Thyroid gland (tissue), 4 donors: ENCODE measurements around the gene SIM2. TPM values are rescaled to one million over a fixed set of nuclear protein-coding genes. Genes with fewer than 3 reads are reported as not detected.
"Not testable (repeated sequence)": the region's sequence is repeated elsewhere in the genome, so short reads cannot be mapped to it uniquely, and the experiment has no call there.

ENCODE experiments used
- DNase-seq, 2 donors: peaks; one replicate each; pipeline ENCODE4 v3.0.0-alpha.2; 2019
- H3K27ac ChIP-seq, 3 donors: fragments of 200-600 bp; sonication (generic); 1 replicate in 2 of 3; 2 replicates in 1 of 3; pipeline ENCODE4 v1.5.1; 2016 to 2019; ENCODE audit warnings: mild to moderate bottlenecking in 1 of 3, moderate library complexity in 1 of 3
- H3K27me3 ChIP-seq: fragments of 200-600 bp; sonication (generic); one replicate; pipeline ENCODE4 v1.5.1; 2019
- H3K36me3 ChIP-seq, 2 donors: fragments of 200-600 bp; sonication (generic); one replicate each; pipeline ENCODE4 v1.5.1; 2016 to 2019
- H3K4me1 ChIP-seq, 2 donors: fragments of 200-600 bp; sonication (generic); one replicate each; pipeline ENCODE4 v1.5.1; 2017 to 2019
- H3K4me3 ChIP-seq, 3 donors: fragments of 200-600 bp; sonication (generic); replicated peaks in 1 of 3; 1 replicate in 2 of 3; 2 replicates in 1 of 3; pipeline ENCODE4 v1.5.1; 2016; ENCODE audit warnings: mild to moderate bottlenecking in 1 of 3
- H3K9me3 ChIP-seq: fragments of 200-600 bp; sonication (generic); one replicate; pipeline ENCODE4 v1.5.1; 2017
- POLR2A ChIP-seq, 2 donors: fragments of 450-650 bp; IDR thresholded peaks; one replicate each; pipeline ENCODE4 v1.6.1; 2017; ENCODE audit warnings: antibody characterized with exemption in 2 of 2, mild to moderate bottlenecking in 2 of 2, moderate library complexity in 1 of 2
- WGBS, 2 donors: methylation state at CpG; one replicate each; pipeline ENCODE4 v1.1.5; 2017; 5-methylcytosine and 5-hydroxymethylcytosine counted together
- intact Hi-C: fragments of 100-400 bp; cut with DNase I; formaldehyde crosslinking; loops from one replicate; pipeline ENCODE4 v1.15.1; 2023
- total RNA-seq, 4 donors: library from RNA; depleted of rRNA; stranded (reverse); fragments of >200 nt; gene quantifications; one replicate each; pipeline ENCODE4 v1.2.3, GENCODE V29; 2016
- TF ChIP-seq, protein P1 (sequence below), 6 experiments: fragments of 200-600 bp in 3 of 6; fragments of 450-650 bp in 3 of 6; sonication (generic) in 3 of 6; IDR thresholded peaks; one replicate each; pipeline ENCODE4 v1.5.1; 2016 to 2019; ENCODE audit warnings: antibody characterized with exemption in 6 of 6, mild to moderate bottlenecking in 2 of 6, inconsistent platforms in 1 of 6, moderate library complexity in 1 of 6

The SIM2 gene
- total RNA-seq, 4 donors from 2014 or later, result not detected

- no peaks in the 10 kb centered on the region for H3K9me3 ChIP-seq
- H3K36me3 ChIP-seq, result no peaks in the 10 kb centered on the region
- H3K27me3 ChIP-seq, result no peaks in the 10 kb centered on the region
- H3K4me1 ChIP-seq, result no peaks in the 10 kb centered on the region
- H3K4me3 ChIP-seq, result no peak overlapping the region
- no peak for TF ChIP-seq POLR2A (IDR thresholded peaks at IDR 0.05)
- TF ChIP-seq, protein P1, sequence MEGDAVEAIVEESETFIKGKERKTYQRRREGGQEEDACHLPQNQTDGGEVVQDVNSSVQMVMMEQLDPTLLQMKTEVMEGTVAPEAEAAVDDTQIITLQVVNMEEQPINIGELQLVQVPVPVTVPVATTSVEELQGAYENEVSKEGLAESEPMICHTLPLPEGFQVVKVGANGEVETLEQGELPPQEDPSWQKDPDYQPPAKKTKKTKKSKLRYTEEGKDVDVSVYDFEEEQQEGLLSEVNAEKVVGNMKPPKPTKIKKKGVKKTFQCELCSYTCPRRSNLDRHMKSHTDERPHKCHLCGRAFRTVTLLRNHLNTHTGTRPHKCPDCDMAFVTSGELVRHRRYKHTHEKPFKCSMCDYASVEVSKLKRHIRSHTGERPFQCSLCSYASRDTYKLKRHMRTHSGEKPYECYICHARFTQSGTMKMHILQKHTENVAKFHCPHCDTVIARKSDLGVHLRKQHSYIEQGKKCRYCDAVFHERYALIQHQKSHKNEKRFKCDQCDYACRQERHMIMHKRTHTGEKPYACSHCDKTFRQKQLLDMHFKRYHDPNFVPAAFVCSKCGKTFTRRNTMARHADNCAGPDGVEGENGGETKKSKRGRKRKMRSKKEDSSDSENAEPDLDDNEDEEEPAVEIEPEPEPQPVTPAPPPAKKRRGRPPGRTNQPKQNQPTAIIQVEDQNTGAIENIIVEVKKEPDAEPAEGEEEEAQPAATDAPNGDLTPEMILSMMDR (IDR thresholded peaks at IDR 0.05), result no peak
- intact Hi-C loops, result no loop called here
- DNase-seq, result no peak
- H3K27ac ChIP-seq, result no peak overlapping the region
- 73 to 81% methylated on average over 8 to 9 of the region's 9 CpGs for WGBS, 2 donors
These were observed 30.2 kb upstream of the SIM2 start for GRCh38 chr21:36668713-36669112.

GRCh38 chr21:36671836-36672235 lies 27.1 kb upstream of the SIM2 start:
- intact Hi-C loops, result no loop called here
- TF ChIP-seq, protein P1 (IDR thresholded peaks at IDR 0.05), result no peak
- no peak for TF ChIP-seq POLR2A (IDR thresholded peaks at IDR 0.05)
- Histone ChIP-seq H3K27me3 (no peaks in the 10 kb centered on the region), H3K4me1 (no peaks in the 10 kb centered on the region), H3K4me3 (no peak overlapping the region), H3K9me3 (no peaks in the 10 kb centered on the region), H3K36me3 (no peaks in the 10 kb centered on the region), H3K27ac (no peak overlapping the region)
- DNase-seq, result no peak
- WGBS, 2 donors, result 81 to 83% methylated on average over 2 of the region's 2 CpGs

DNA sequence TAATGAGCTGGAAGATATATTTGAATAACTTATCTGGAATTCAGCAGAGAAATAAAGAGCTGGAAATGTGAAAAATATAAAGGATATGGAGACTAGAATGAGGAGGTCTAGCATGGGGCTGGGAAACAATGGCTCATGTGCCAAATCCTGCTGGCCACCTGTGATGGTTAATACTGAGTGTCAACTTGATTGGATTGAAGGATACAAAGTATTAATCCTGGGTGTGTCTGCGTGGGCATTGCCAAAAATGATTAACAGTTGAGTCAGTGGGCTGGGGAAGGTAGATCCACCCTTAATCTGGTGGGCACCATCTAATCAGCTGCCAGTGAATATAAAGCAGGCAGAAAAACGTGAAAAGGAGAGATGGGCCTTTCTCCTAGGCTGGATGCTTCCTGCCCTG lies 26.6 kb upstream of the SIM2 start:
- H3K27me3 ChIP-seq, H3K4me1 ChIP-seq, H3K36me3 ChIP-seq, intact Hi-C loops, H3K27ac ChIP-seq, H3K4me3 ChIP-seq, DNase-seq, H3K9me3 ChIP-seq: not testable (repeated sequence)
- 74 to 86% methylated on average over 2 of the region's 2 CpGs for WGBS, 2 donors

GRCh38 chr21:36672737-36673136 lies 26.2 kb upstream of the SIM2 start:
- DNase-seq, result no peak
- intact Hi-C loops, result no loop called here
- H3K9me3 ChIP-seq, result no peaks in the 10 kb centered on the region
- no peaks in the 10 kb centered on the region for H3K27me3 ChIP-seq
- 89 to 92% methylated on average over 5 of the region's 5 CpGs for WGBS, 2 donors
- H3K4me1 ChIP-seq, result no peaks in the 10 kb centered on the region
- H3K4me3 ChIP-seq, result no peak overlapping the region
- no peak overlapping the region for H3K27ac ChIP-seq
- no peak for TF ChIP-seq POLR2A (IDR thresholded peaks at IDR 0.05)
- TF ChIP-seq, protein P1 (IDR thresholded peaks at IDR 0.05), result no peak
- no peaks in the 10 kb centered on the region for H3K36me3 ChIP-seq

DNA sequence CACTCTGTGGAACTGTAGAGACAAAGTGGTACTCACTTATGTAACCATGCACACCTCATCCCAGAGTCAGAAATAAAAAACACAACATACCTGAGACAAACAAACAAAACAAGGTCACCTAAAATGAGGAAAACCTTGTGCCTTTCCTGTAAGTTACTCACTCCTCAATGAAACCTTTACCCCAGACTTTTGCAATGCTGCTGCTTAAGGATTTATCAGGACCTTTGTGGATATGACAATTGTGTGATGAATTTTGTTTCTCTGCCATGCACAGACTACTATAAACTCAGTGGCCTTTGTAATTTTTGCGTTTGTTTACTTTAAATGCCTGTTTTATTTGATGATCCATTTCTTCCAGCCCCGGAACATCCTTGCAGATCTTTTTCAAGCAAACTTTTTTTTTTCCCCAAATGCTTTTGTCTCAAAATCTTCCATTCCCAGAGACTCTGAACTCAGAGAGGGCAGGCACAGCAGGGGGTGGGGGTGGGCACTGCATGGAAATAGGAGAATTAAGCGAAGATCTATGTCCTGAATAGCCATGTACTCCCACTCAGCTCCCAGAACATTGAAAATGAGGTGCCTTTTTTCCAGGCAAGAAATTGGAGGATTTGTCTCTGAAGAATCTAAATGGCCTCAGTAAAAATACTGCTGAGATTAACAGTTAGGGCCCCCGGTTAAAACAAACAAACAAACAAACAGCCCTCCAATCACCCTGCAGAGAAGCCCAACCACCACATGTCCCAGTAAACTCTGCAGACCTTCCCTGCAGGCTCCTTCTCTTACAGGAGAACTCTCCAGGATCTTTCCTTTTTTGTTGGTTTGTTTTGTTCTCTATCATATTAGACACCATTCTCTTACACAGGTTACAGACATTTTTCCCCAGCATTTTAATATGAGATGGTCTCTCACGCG lies 22.6 kb upstream of the SIM2 start:
- 58 to 67% methylated on average over 6 of the region's 6 CpGs for WGBS, 2 donors
- no peak for TF ChIP-seq POLR2A (IDR thresholded peaks at IDR 0.05)
- TF ChIP-seq, protein P1 (IDR thresholded peaks at IDR 0.05), result no peak
- no peak overlapping the region for H3K27ac ChIP-seq
- no peaks in the 10 kb centered on the region for H3K4me1 ChIP-seq
- no peaks in the 10 kb centered on the region for H3K36me3 ChIP-seq
- DNase-seq, result no peak
- intact Hi-C loops, result no loop called here
- no peaks in the 10 kb centered on the region for H3K27me3 ChIP-seq
- no peak overlapping the region for H3K4me3 ChIP-seq
- no peaks in the 10 kb centered on the region for H3K9me3 ChIP-seq
